Transverse colon (tissue), 4 donors: ENCODE data around the gene ACLY. TPM values are rescaled to one million over a fixed set of nuclear protein-coding genes. Genes with fewer than 3 reads are reported as not detected.

Experiments used
- DNase-seq: peaks from one replicate; pipeline ENCODE4 v3.0.0-alpha.2; 2019
- H3K27ac ChIP-seq, 4 donors: fragments of 200-600 bp; sonication (generic); 2 replicates each; pipeline ENCODE4 v1.5.1; 2016 to 2018; ENCODE audit warnings: inconsistent platforms in 4 of 4
- H3K27me3 ChIP-seq: fragments of 200-600 bp; sonication (generic); 2 replicates; pipeline ENCODE4 v1.5.1; 2017; ENCODE audit warnings: inconsistent platforms
- H3K36me3 ChIP-seq, 4 donors: fragments of 200-600 bp; sonication (generic); 2 replicates each; pipeline ENCODE4 v1.5.1; 2017 to 2019; ENCODE audit warnings: inconsistent platforms in 4 of 4
- H3K4me1 ChIP-seq, 4 donors: fragments of 200-600 bp; sonication (generic); 2 replicates each; pipeline ENCODE4 v1.5.1; 2017 to 2020; ENCODE audit warnings: inconsistent platforms in 4 of 4
- H3K4me3 ChIP-seq, 4 donors: fragments of 200-600 bp; sonication (generic); 1 replicate in 1 of 4; 2 replicates in 3 of 4; pipeline versions ENCODE4 v1.5.1 to v1.6.1; 2017 to 2019; ENCODE audit warnings: inconsistent platforms in 4 of 4
- H3K9me3 ChIP-seq, 2 donors: fragments of 200-600 bp; sonication (generic); 2 replicates each; pipeline ENCODE4 v1.5.1; 2017 to 2019; ENCODE audit warnings: inconsistent platforms in 2 of 2
- CTCF ChIP-seq, 5 experiments: fragments of 200-600 bp in 3 of 5; fragments of 450-650 bp in 2 of 5; sonication (generic) in 3 of 5; IDR thresholded peaks; 1 replicate in 2 of 5; 2 replicates in 3 of 5; pipeline ENCODE4 v1.5.1; 2016 to 2017; ENCODE audit warnings: antibody characterized with exemption in 5 of 5, inconsistent platforms in 3 of 5, mild to moderate bottlenecking in 2 of 5, moderate library complexity in 1 of 5
- EP300 ChIP-seq: sonication (generic); formaldehyde crosslinking; IDR thresholded peaks from one replicate; pipeline ENCODE4 v1.6.1; 2017; ENCODE audit warnings: antibody characterized with exemption, low read depth
- POLR2A ChIP-seq: fragments of 450-650 bp; IDR thresholded peaks from one replicate; pipeline ENCODE4 v1.6.1; 2016; ENCODE audit warnings: antibody characterized with exemption, mild to moderate bottlenecking, moderate library complexity
- POLR2AphosphoS5 ChIP-seq, 3 donors: sonication (generic); formaldehyde crosslinking; IDR thresholded peaks; one replicate each; pipeline ENCODE4 v1.6.1; 2016; ENCODE audit warnings: antibody characterized with exemption in 3 of 3
- WGBS, 2 donors: methylation state at CpG; one replicate each; pipeline ENCODE4 v1.1.5; 2018; ENCODE audit warnings: low coverage in 1 of 2; 5-methylcytosine and 5-hydroxymethylcytosine counted together
- in situ Hi-C, 4 donors: fragments of 200-750 bp; cut with MboI; loops; one replicate each; pipeline versions ENCODE4 v1.15.0 to v1.15.1; 2017; ENCODE audit warnings: low sequenced_read_pairs in 3 of 4, low pct_ligation_motif_present in 1 of 4, low pct_unique_long_range_greater_than_20kb in 1 of 4
- intact Hi-C: fragments of 100-400 bp; cut with DNase I; formaldehyde crosslinking; loops from one replicate; pipeline ENCODE4 v1.15.1; 2023; ENCODE audit warnings: low total_unique reads
- total RNA-seq, 4 donors: library from RNA; depleted of rRNA; stranded (reverse); fragments of >200 nt; gene quantifications; one replicate each; pipeline ENCODE4 v1.1.0, GENCODE V29; 2016

Gene ACLY
- total RNA-seq, 4 donors from 2014 or later: 39.2 to 69.2 (median 51.9) TPM

GRCh38 chr17:41920580-41920955, 1.8 kb upstream of the ACLY start:
- intact Hi-C loops (no loop called here), in situ Hi-C loops (no loop called here)
- DNase-seq: no peak
- H3K4me1 ChIP-seq: peaks cover 10 to 30% (median 22%) of the 10 kb centered on the region in 4 donors
- WGBS, 2 donors: 90% methylated on average over 5 of the region's 5 CpGs; no CpG with 5 or more reads in 1 of the 2 donors
- no peak overlapping the region for H3K27ac ChIP-seq
- no peaks in the 10 kb centered on the region for H3K9me3 ChIP-seq
- no peak overlapping the region for H3K4me3 ChIP-seq
- no peaks in the 10 kb centered on the region for H3K27me3 ChIP-seq
- no peaks in the 10 kb centered on the region for H3K36me3 ChIP-seq
- TF ChIP-seq POLR2A (no peak), EP300 (no peak), CTCF (IDR thresholded peaks at IDR 0.05) (no peak), POLR2AphosphoS5 (IDR thresholded peaks at IDR 0.05) (no peak)

GRCh38 chr17:41919840-41920579, 1.3 kb upstream of the ACLY start:
- H3K27me3 ChIP-seq: no peaks in the 10 kb centered on the region
- no peaks in the 10 kb centered on the region for H3K36me3 ChIP-seq
- H3K27ac ChIP-seq: peak overlapping the region; percentile 85 to 96 (median 93)
- no peak for DNase-seq
- H3K4me1 ChIP-seq: peaks cover 10 to 32% (median 22%) of the 10 kb centered on the region in 4 donors
- intact Hi-C loops (no loop called here), in situ Hi-C loops (no loop called here)
- WGBS, 2 donors: 87% methylated on average over 7 of the region's 7 CpGs; no CpG with 5 or more reads in 1 of the 2 donors
- H3K9me3 ChIP-seq: no peaks in the 10 kb centered on the region
- no peak overlapping the region for H3K4me3 ChIP-seq
- TF ChIP-seq POLR2AphosphoS5 (IDR thresholded peaks at IDR 0.05) (no peak), CTCF (IDR thresholded peaks at IDR 0.05) (no peak), EP300 (no peak), POLR2A (no peak)

GRCh38 chr17:41919165-41919817, 540 bp upstream of the ACLY start:
- Histone ChIP-seq H3K27me3 (no peaks in the 10 kb centered on the region), H3K36me3 (no peaks in the 10 kb centered on the region), H3K9me3 (no peaks in the 10 kb centered on the region), H3K27ac (peak overlapping the region; percentile 85 to 96 (median 93)), H3K4me3 (peak overlapping the region; percentile 47 to 92 (median 78)), H3K4me1 (peaks cover 10 to 36% (median 27%) of the 10 kb centered on the region in 4 donors)
- TF ChIP-seq EP300 (no peak), POLR2A (no peak), CTCF (IDR thresholded peaks at IDR 0.05) (no peak), POLR2AphosphoS5 (IDR thresholded peaks at IDR 0.05) (no peak)
- in situ Hi-C loops (no loop called here), intact Hi-C loops (no loop called here)
- DNase-seq: no peak
- 9% methylated on average over 21 of the region's 33 CpGs; no CpG with 5 or more reads in 1 of the 2 donors for WGBS, 2 donors

GRCh38 chr17:41917679-41918313, 955 bp downstream of the ACLY start:
- TF ChIP-seq EP300: no peak
- no peak for TF ChIP-seq POLR2A
- no peak for TF ChIP-seq CTCF (IDR thresholded peaks at IDR 0.05)
- TF ChIP-seq POLR2AphosphoS5 (IDR thresholded peaks at IDR 0.05): peak; percentile 6 to 27 (median 15)
- peaks cover 0 to under 1% (median 0%) of the 10 kb centered on the region in 4 donors for H3K36me3 ChIP-seq
- H3K4me3 ChIP-seq: peak overlapping the region; percentile 68 to 92 (median 78)
- peaks cover 10 to 38% (median 31%) of the 10 kb centered on the region in 4 donors for H3K4me1 ChIP-seq
- H3K27ac ChIP-seq: peak overlapping the region; percentile 85 to 96 (median 93)
- DNase-seq: peak; percentile 71
- H3K9me3 ChIP-seq: no peaks in the 10 kb centered on the region
- WGBS, 2 donors: 9 to 60% methylated on average over 1 to 26 of the region's 26 CpGs
- in situ Hi-C loops (no loop called here), intact Hi-C loops (no loop called here)
- no peaks in the 10 kb centered on the region for H3K27me3 ChIP-seq
